AG09309 (cell line): Measurements from ENCODE around the gene SAMHD1.

Experiments used
- DNase-seq: peaks from one replicate; pipeline ENCODE4 v3.0.0-alpha.2; 2010; ENCODE audit warnings: low read depth
- H3K4me3 ChIP-seq: 2 replicates; pipeline ENCODE4 v1.5.1; 2011; ENCODE audit warnings: mild to moderate bottlenecking, low read depth, low read length, moderate library complexity; ENCODE audit not compliant: control insufficient read depth
- CTCF ChIP-seq: IDR thresholded peaks from 2 replicates; pipeline ENCODE4 v1.5.1; 2011; ENCODE audit warnings: mild to moderate bottlenecking, low read depth, low read length, inconsistent platforms; ENCODE audit not compliant: insufficient read depth, control insufficient read depth; ENCODE audit errors: missing control alignments

Gene SAMHD1

GRCh38 chr20:36871640-36872570 is 79.6 kb downstream of the SAMHD1 start:
- no peak overlapping the region for H3K4me3 ChIP-seq
- DNase-seq: no peak
- no peak for TF ChIP-seq CTCF

GRCh38 chr20:36866681-36867495 is 84.6 kb downstream of the SAMHD1 start:
- no peak for DNase-seq
- TF ChIP-seq CTCF: no peak
- no peak overlapping the region for H3K4me3 ChIP-seq

GRCh38 chr20:36866164-36866563 is 85.3 kb downstream of the SAMHD1 start:
- H3K4me3 ChIP-seq: no peak overlapping the region
- DNase-seq: no peak
- no peak for TF ChIP-seq CTCF

- TF ChIP-seq CTCF: no peak
- no peak overlapping the region for H3K4me3 ChIP-seq
- DNase-seq: no peak
These were observed 85.7 kb downstream of the SAMHD1 start for GRCh38 chr20:36865861-36866149.

GRCh38 chr20:36865076-36865860 is 86.2 kb downstream of the SAMHD1 start:
- DNase-seq: no peak
- no peak overlapping the region for H3K4me3 ChIP-seq
- no peak for TF ChIP-seq CTCF
